ENCODE measurements around the gene ZBED4.

ZBED4 gene

GRCh38 chr22:49853981-49854831 lies 562 bp downstream of the ZBED4 start:
- no peak for DNase-seq

GRCh38 chr22:49855251-49855911 lies 1.7 kb downstream of the ZBED4 start:
- no peak for DNase-seq

GRCh38 chr22:49856343-49856742 lies 2.7 kb downstream of the ZBED4 start:
- DNase-seq, result no peak

- DNase-seq, result no peak
Observed at GRCh38 chr22:49856766-49857618, 3.3 kb downstream of the ZBED4 start.

DNA sequence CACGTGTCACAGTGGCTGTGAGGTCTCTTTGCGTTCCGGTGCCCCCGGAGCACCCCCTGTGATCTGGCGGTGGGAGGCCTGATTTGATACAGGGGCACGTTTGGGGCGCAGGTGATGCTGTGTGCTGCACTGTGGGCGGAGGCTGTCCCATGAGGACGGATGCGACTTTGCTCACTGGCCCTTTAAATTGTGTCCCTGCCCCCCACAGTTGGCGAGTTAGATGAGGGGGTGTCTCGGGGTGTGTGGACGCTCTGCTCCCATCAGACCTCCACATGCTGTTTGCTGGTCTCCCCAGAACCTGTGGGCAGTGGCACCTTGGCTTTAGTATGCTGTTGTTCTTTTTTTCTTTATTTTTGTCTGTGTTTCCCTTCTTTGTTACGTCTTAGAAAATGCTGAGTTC lies 5.2 kb downstream of the ZBED4 start:
- no peak for DNase-seq

DNA sequence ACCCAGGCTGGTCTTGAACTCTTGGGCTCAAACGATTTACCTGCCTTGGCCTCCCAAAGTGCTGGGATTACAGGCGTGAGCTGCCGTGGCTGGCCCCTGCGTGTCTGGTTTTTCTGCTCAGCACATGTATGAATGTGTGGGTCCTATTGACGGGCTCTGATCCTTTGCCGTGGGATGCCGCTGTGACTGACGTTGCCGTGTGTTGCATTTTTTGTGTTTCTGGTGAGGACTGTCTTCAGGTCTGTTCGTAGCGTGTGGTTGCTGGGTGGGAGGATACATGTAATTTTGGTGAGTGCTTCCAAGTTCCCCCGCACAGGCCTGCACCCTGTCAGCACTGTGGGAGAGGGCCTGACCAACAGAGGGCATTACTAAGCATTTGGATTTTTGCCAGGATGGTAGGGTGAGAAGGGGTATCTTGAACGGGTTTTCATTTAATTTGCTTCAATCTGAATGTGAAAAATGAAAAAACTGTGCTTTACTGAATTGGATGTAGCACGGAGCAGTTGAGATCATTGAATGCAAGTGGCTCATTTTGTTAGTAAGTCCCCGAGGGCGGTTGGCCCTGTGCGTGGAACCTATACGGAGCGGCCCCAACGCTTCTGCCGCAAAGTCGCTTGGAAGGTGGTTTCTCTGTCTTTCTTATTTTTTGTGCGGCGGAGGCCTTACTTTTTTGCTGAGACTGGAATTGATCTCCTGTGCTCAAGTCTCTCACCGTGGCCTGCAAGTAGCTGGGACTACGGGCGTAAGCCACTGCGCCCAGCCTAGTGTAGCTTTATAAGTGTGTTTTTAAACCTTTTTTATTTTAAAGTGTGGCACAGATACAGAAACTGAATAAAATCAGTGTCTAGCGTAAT lies 8.2 kb downstream of the ZBED4 start:
- DNase-seq, result no peak

DNA sequence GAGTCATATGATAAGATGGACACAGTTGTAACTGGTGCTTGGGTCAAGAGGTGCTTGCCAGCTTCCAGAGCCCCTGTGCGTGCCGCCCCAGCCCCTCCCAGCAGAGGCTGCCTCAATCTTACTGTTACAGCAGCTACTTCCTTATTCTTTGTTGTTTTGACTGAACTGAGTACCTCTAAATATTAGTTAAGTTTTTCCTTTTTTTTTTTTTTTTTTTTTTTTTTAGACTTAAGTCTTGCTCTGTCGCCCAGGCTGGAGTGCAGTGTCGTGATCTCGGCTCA lies 8.8 kb downstream of the ZBED4 start:
- no peak for DNase-seq

GRCh38 chr22:49863931-49864330 lies 10.3 kb downstream of the ZBED4 start:
- no peak for DNase-seq

- DNase-seq, result no peak
Observed at GRCh38 chr22:49865156-49865555, 11.5 kb downstream of the ZBED4 start.

GRCh38 chr22:49866134-49866533 lies 12.5 kb downstream of the ZBED4 start:
- DNase-seq, result no peak

- DNase-seq, result no peak
Observed at GRCh38 chr22:49866646-49867045, 13.0 kb downstream of the ZBED4 start.

DNA sequence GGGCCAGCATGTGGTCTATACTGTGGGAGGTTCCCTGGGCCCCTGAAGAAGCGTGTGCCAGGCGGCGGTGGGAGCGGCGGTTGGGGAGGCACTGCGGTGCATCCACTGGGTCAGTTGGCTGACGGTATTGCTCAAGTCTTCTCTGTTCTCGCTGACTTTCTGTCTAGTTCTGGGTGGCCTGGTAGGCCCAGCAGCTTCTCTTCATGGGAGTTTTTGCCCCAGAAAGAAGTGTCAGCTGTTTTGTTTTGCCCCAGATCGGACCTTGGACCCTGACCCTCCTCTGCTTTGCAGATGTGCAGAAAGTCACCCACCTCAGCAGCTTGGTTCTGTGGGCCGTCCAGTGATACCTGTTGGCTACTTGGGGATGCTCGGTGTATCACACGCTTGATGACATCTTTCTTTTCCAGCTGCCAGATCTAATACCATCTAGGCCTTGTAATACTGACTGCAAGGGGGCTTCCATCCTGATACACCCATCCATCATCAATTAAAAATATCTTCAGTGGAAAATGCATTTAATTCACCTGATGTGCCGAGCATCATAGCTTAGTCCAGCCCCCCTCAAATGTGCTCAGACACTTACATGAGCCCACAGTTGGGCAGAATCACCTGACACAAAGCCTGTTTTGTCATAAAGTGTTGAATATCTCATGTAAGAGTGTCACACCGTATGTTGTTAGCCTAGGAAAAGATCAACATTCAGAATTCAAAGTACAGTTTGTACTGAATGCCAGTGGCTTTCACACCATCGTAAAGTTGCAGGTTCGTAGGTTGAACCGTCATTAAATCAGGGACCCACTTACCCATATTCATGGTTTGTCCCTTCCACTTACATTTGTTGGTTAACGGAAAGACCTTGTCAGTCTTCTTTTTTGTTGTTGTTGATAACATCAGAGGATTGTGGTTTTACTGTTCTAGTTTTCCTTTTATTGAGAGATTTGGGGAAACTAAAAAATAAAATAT lies 13.9 kb downstream of the ZBED4 start:
- no peak for DNase-seq

DNA sequence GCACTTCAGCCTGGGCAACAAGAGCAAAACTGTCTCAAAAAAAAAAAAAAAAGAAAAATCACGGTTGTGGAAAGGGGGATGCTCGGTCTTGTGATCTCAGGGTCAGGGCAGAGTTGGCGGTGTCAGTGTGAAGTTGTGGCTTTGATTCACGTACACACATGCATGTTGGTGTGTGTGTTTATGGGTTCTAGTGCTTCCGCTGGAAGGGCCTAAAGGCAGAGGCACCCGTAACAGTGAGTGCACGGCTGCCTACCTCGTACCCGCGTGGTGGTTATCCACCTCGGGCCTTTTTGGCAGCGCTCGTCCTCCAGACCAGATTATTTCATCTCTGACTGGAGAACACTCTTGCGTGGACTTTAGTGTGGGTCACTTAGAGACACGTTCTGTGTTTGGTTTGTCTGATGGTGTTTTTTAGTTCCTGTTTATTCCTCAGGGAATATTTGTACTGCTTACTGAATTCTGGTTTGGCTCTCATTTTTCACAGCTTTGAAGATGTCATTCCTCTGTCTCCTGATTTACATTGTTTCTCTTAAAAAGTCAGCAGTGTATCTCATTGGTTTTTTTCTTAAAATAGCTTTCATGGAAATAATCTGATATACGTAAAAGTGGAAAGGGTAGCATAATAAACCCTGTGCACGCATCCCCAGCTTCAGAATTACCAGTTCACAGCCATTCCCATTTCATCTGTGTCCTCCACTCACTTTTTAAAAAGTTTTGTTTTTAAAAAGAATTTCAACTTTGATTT lies 15.6 kb downstream of the ZBED4 start:
- no peak for DNase-seq

DNA sequence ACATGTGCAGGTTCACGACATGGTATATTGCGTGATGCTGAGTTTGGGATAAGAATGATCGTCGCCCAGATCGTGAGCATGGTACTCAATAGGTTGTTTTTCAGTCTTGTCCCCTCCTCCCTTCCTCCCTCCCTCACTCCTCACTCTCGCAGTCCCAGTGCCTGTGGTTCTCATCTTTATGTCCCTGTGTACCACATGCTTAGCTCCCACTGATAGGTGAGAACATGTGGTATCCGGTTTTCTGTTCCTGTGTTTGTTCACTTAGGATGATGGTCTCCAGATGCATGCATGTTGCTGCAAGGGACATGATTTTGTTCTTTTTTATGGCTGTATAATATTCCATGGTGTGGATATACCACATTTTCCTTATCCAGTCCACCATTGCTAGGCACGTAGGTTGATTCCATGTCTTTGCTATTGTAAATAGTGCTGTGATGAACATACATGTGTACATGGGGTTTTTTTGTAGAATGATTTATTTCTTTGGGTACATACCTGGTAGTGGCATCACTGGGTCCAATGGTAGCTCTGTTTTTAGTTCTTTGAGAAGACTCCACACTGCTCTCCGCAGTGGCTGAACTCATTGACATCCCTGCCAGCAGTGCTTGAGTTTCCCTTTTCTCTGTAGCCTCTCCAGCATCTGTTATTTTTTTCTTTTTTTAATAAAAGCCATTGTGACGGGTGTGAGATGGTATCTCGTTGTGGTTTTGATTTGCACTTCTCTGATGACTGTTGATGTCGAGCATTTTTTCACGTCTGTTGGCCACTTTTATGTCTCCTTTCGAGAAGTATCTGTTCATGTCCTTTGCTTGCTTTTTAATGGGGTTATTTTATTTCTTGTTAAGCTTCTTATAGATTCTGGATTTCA lies 16.4 kb downstream of the ZBED4 start:
- DNase-seq, result no peak

- DNase-seq, result no peak
Observed at GRCh38 chr22:49871482-49871881, 17.8 kb downstream of the ZBED4 start.

DNA sequence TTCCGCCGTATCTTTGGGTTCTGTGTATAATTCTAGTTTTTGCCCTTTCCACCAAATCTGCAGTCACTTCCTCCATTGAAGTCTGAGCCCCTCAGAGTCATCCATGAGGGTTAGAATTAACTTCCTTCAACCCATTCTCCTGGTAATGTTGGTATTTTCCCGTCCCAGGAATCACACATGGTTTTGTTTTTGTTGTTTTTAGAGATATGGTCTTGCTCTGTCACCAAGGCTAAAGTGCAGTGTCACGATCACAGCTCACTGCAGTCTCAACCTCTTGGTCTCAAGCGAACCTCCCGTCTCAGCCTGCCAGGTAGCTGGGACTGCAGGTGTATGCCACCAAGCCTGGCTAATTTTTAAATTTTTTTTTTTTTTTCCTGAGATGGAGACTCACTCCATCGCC lies 18.7 kb downstream of the ZBED4 start:
- no peak for DNase-seq

DNA sequence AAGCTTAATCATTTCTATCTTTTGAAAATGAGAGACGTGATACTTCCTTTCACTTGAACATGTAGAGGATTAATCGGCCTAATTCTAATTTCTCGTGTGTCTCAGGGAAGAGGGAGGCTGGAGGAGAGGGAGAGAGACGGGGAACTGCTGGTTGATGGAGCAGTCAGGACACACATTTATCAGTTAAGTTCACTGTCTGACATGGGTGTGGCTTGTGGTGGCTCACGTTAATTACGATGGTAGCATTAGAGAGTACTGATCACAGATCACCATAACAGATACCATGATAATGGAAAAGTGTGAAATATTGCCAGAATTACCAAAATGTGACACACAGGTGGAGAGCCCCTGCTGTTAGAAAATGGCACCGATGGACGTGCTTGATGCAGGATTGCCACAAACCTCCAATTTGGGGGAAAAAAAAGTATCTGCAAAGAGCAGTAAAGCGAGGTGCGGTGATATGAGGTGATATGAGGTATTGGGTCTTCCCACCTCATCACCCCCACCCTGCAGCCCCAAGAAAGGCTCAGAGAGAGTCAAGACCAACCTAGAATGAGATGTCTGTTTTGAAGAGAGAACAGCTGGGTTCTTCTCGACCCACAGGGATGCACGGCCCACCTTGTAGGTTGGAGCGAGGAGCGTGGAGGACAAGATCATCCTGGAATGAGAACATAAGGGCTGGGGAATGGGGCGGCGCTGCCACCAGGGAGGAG lies 19.7 kb downstream of the ZBED4 start:
- DNase-seq, result no peak

DNA sequence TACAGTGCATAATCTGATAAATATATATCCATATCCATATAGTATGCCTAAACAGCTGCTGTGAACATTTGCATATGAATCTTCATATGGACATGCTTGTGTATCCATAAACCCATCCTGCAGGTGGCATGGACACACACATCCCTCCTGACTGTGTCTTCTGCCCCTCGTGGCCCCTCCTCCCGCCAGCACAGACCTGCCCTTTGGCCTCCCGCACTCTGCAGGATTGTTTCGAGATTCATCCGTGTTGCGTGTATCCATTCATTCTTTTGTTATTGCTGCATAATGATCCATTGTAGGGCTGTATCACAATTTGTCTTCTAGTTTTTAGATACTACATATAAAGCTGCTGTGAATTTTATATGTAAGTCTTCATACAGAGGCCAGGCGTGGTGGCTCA lies 24.0 kb downstream of the ZBED4 start:
- DNase-seq, result no peak

GRCh38 chr22:49878206-49878605 lies 24.6 kb downstream of the ZBED4 start:
- no peak for DNase-seq

Measured in NCI-H1092 treated with DMSO at 0.1 percent for 48 hours (cell line).